KOPT-K1 (cell line): ENCODE data around the gene ATN1.

Experiments
- H3K27ac ChIP-seq: fragments of 200-600 bp; sonication (generic); 2 replicates; pipeline ENCODE4 v1.5.1; 2016; ENCODE audit warnings: antibody characterized with exemption, mild to moderate bottlenecking, low read depth, low read length; ENCODE audit not compliant: poor library complexity, severe bottlenecking
- H3K36me3 ChIP-seq: fragments of 200-600 bp; sonication (generic); 2 replicates; pipeline ENCODE4 v1.5.1; 2017; ENCODE audit warnings: antibody characterized with exemption, mild to moderate bottlenecking, low read length, moderate library complexity; ENCODE audit not compliant: insufficient read depth
- H3K9me3 ChIP-seq: fragments of 200-600 bp; sonication (generic); 2 replicates; pipeline ENCODE4 v1.5.1; 2017; ENCODE audit warnings: antibody characterized with exemption, low read length, mild to moderate bottlenecking; ENCODE audit not compliant: insufficient read depth, poor library complexity, severe bottlenecking

Gene ATN1

GRCh38 chr12:6978188-6978587 is 50.4 kb downstream of the ATN1 start:
- peaks cover 98% of the 10 kb centered on the region for H3K36me3 ChIP-seq
- no peak overlapping the region for H3K27ac ChIP-seq
- no peaks in the 10 kb centered on the region for H3K9me3 ChIP-seq

- no peaks in the 10 kb centered on the region for H3K9me3 ChIP-seq
- peaks cover 99% of the 10 kb centered on the region for H3K36me3 ChIP-seq
- no peak overlapping the region for H3K27ac ChIP-seq
These were observed 50.9 kb downstream of the ATN1 start for GRCh38 chr12:6978611-6979011.

- Histone ChIP-seq H3K9me3 (no peaks in the 10 kb centered on the region), H3K36me3 (peaks cover 99% of the 10 kb centered on the region), H3K27ac (no peak overlapping the region)
These were observed 51.3 kb downstream of the ATN1 start for GRCh38 chr12:6979021-6979420.

GRCh38 chr12:6979453-6979852 is 51.7 kb downstream of the ATN1 start:
- Histone ChIP-seq H3K27ac (no peak overlapping the region), H3K9me3 (no peaks in the 10 kb centered on the region), H3K36me3 (peaks cover 99% of the 10 kb centered on the region)

- Histone ChIP-seq H3K9me3 (no peaks in the 10 kb centered on the region), H3K36me3 (peaks cover 98% of the 10 kb centered on the region), H3K27ac (no peak overlapping the region)
These were observed 52.3 kb downstream of the ATN1 start for GRCh38 chr12:6980075-6980474.

GRCh38 chr12:6980740-6981139 is 53.0 kb downstream of the ATN1 start:
- no peak overlapping the region for H3K27ac ChIP-seq
- peaks cover 92% of the 10 kb centered on the region for H3K36me3 ChIP-seq
- no peaks in the 10 kb centered on the region for H3K9me3 ChIP-seq

- H3K36me3 ChIP-seq, result peaks cover 85% of the 10 kb centered on the region
These were observed 53.6 kb downstream of the ATN1 start for GRCh38 chr12:6981152-6982052.

GRCh38 chr12:6982532-6982931 is 54.8 kb downstream of the ATN1 start:
- Histone ChIP-seq H3K9me3 (no peaks in the 10 kb centered on the region), H3K27ac (no peak overlapping the region), H3K36me3 (peaks cover 75% of the 10 kb centered on the region)

More at GRCh38 chr12:6981152-6982052, 53.6 kb downstream of the ATN1 start:
- H3K9me3 ChIP-seq, result no peaks in the 10 kb centered on the region
- H3K27ac ChIP-seq, result no peak overlapping the region

GRCh38 chr12:6987956-6988553 is 60.3 kb downstream of the ATN1 start:
- no peak overlapping the region for H3K27ac ChIP-seq

More at GRCh38 chr12:6987956-6988553, 60.3 kb downstream of the ATN1 start:
- Histone ChIP-seq H3K36me3 (peaks cover 54% of the 10 kb centered on the region), H3K9me3 (no peaks in the 10 kb centered on the region)
